Stomach smooth muscle (tissue), 2 donors: ENCODE data around the gene SHC3.

ENCODE experiments used
- H3K27ac ChIP-seq: one replicate; pipeline ENCODE4 v1.7.0; 2013; ENCODE audit warnings: mild to moderate bottlenecking, low read length, inconsistent platforms
- H3K27me3 ChIP-seq, 2 donors: one replicate each; pipeline ENCODE4 v1.7.0; 2013; ENCODE audit warnings: low read length in 2 of 2; ENCODE audit not compliant: insufficient read depth in 2 of 2, control insufficient read depth in 1 of 2
- H3K36me3 ChIP-seq, 2 donors: one replicate each; pipeline ENCODE4 v1.7.0; 2013; ENCODE audit warnings: low read length in 2 of 2; ENCODE audit not compliant: control insufficient read depth in 2 of 2, insufficient read depth in 2 of 2
- H3K4me1 ChIP-seq: one replicate; pipeline ENCODE4 v1.7.0; 2013; ENCODE audit warnings: low read length; ENCODE audit not compliant: control insufficient read depth, insufficient read depth
- H3K4me3 ChIP-seq, 2 donors: one replicate each; pipeline ENCODE4 v1.7.0; 2013; ENCODE audit warnings: low read length in 2 of 2
- H3K9ac ChIP-seq, 2 donors: one replicate each; pipeline ENCODE4 v1.7.0; 2013; ENCODE audit warnings: low read length in 2 of 2, mild to moderate bottlenecking in 1 of 2
- H3K9me3 ChIP-seq, 2 donors: one replicate each; pipeline ENCODE4 v1.7.0; 2013; ENCODE audit warnings: low read length in 2 of 2; ENCODE audit not compliant: control insufficient read depth in 2 of 2
- donor health status: healthy.
- donor health status: Pancreatic carcinoma.

SHC3 gene

GRCh38 chr9:89053301-89053700, 125.3 kb downstream of the SHC3 start:
- Histone ChIP-seq H3K36me3 (no peaks in the 10 kb centered on the region), H3K4me1 (no peaks in the 10 kb centered on the region), H3K4me3 (no peak overlapping the region), H3K9me3 (no peaks in the 10 kb centered on the region), H3K27ac (no peak overlapping the region), H3K9ac (no peak overlapping the region), H3K27me3 (peaks cover 0 to 2% of the 10 kb centered on the region in 2 donors)

GRCh38 chr9:89052470-89053097, 126.0 kb downstream of the SHC3 start:
- Histone ChIP-seq H3K4me3 (no peak overlapping the region), H3K9me3 (no peaks in the 10 kb centered on the region), H3K36me3 (no peaks in the 10 kb centered on the region), H3K27me3 (peaks cover 0 to 2% of the 10 kb centered on the region in 2 donors), H3K9ac (no peak overlapping the region), H3K27ac (no peak overlapping the region), H3K4me1 (no peaks in the 10 kb centered on the region)

- Histone ChIP-seq H3K27ac (no peak overlapping the region), H3K36me3 (no peaks in the 10 kb centered on the region), H3K4me1 (no peaks in the 10 kb centered on the region), H3K27me3 (peaks cover 0 to under 1% of the 10 kb centered on the region in 2 donors), H3K4me3 (no peak overlapping the region), H3K9me3 (no peaks in the 10 kb centered on the region), H3K9ac (no peak overlapping the region)
These were observed 127.1 kb downstream of the SHC3 start for GRCh38 chr9:89051421-89052025.

- H3K27ac ChIP-seq: no peak overlapping the region
- H3K9me3 ChIP-seq: no peaks in the 10 kb centered on the region
- no peak overlapping the region for H3K9ac ChIP-seq
- H3K36me3 ChIP-seq: no peaks in the 10 kb centered on the region
- H3K27me3 ChIP-seq: no peaks in the 10 kb centered on the region
- H3K4me3 ChIP-seq: no peak overlapping the region
- no peaks in the 10 kb centered on the region for H3K4me1 ChIP-seq
These were observed 129.0 kb downstream of the SHC3 start for GRCh38 chr9:89049646-89050045.

GRCh38 chr9:89048616-89049015, 130.0 kb downstream of the SHC3 start:
- no peak overlapping the region for H3K27ac ChIP-seq
- no peaks in the 10 kb centered on the region for H3K9me3 ChIP-seq

GRCh38 chr9:89047667-89048066, 131.0 kb downstream of the SHC3 start:
- Histone ChIP-seq H3K9me3 (no peaks in the 10 kb centered on the region), H3K27me3 (no peaks in the 10 kb centered on the region), H3K9ac (no peak overlapping the region), H3K4me3 (no peak overlapping the region), H3K4me1 (no peaks in the 10 kb centered on the region), H3K36me3 (no peaks in the 10 kb centered on the region), H3K27ac (no peak overlapping the region)

More at GRCh38 chr9:89048616-89049015, 130.0 kb downstream of the SHC3 start:
- Histone ChIP-seq H3K4me3 (no peak overlapping the region), H3K4me1 (no peaks in the 10 kb centered on the region), H3K9ac (no peak overlapping the region), H3K27me3 (no peaks in the 10 kb centered on the region), H3K36me3 (no peaks in the 10 kb centered on the region)

- Histone ChIP-seq H3K4me3 (no peak overlapping the region), H3K4me1 (no peaks in the 10 kb centered on the region), H3K9ac (no peak overlapping the region), H3K27ac (no peak overlapping the region), H3K9me3 (no peaks in the 10 kb centered on the region), H3K36me3 (no peaks in the 10 kb centered on the region), H3K27me3 (no peaks in the 10 kb centered on the region)
These were observed 131.8 kb downstream of the SHC3 start for GRCh38 chr9:89046832-89047231.

- no peak overlapping the region for H3K9ac ChIP-seq
- no peaks in the 10 kb centered on the region for H3K4me1 ChIP-seq
- no peak overlapping the region for H3K27ac ChIP-seq
- no peaks in the 10 kb centered on the region for H3K27me3 ChIP-seq
- H3K36me3 ChIP-seq: no peaks in the 10 kb centered on the region
- H3K9me3 ChIP-seq: no peaks in the 10 kb centered on the region
- H3K4me3 ChIP-seq: no peak overlapping the region
These were observed 133.7 kb downstream of the SHC3 start for GRCh38 chr9:89044881-89045280.

- no peaks in the 10 kb centered on the region for H3K9me3 ChIP-seq
- H3K4me3 ChIP-seq: no peak overlapping the region
- H3K27ac ChIP-seq: no peak overlapping the region
- no peaks in the 10 kb centered on the region for H3K27me3 ChIP-seq
- no peaks in the 10 kb centered on the region for H3K4me1 ChIP-seq
- H3K36me3 ChIP-seq: no peaks in the 10 kb centered on the region
- no peak overlapping the region for H3K9ac ChIP-seq
These were observed 134.5 kb downstream of the SHC3 start for GRCh38 chr9:89044104-89044503.

GRCh38 chr9:89042984-89043383, 135.6 kb downstream of the SHC3 start:
- Histone ChIP-seq H3K36me3 (no peaks in the 10 kb centered on the region), H3K4me1 (peaks cover 2% of the 10 kb centered on the region), H3K9ac (no peak overlapping the region), H3K4me3 (no peak overlapping the region), H3K9me3 (no peaks in the 10 kb centered on the region), H3K27ac (no peak overlapping the region), H3K27me3 (no peaks in the 10 kb centered on the region)

- no peak overlapping the region for H3K27ac ChIP-seq
- H3K36me3 ChIP-seq: no peaks in the 10 kb centered on the region
These were observed 139.0 kb downstream of the SHC3 start for GRCh38 chr9:89039664-89040063.

More at GRCh38 chr9:89039664-89040063, 139.0 kb downstream of the SHC3 start:
- Histone ChIP-seq H3K9me3 (no peaks in the 10 kb centered on the region), H3K4me3 (no peak overlapping the region), H3K27me3 (no peaks in the 10 kb centered on the region), H3K9ac (no peak overlapping the region), H3K4me1 (peaks cover 5% of the 10 kb centered on the region)
